GM19099 (cell line): ENCODE results near the gene FAM120AOS.

Source experiments
- POLR2A ChIP-seq: IDR thresholded peaks from 3 replicates; pipeline ENCODE4 v1.6.1; 2011; ENCODE audit warnings: low read depth; ENCODE audit not compliant: insufficient read length; ENCODE audit errors: extremely low read depth

Gene FAM120AOS

DNA sequence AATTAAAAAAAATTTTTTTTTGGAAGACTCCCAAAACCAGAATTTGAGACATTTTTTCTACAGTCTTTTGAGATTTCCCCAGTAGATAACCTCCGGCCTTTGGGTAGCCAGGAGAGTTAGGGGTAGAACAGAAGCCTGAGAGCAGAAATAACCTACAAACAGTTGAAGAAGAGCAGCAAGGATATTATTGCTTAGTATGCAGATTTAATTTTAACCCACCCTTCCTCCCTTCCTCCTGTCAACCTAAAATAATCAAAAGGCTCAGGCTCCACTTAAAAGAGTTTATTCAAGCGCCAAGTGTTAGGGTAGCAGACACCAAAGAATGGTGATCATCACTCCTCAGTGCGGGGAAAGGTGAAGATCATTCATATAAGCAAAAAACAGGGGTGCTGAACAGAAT lies 19.3 kb downstream of the FAM120AOS start:
- no peak for TF ChIP-seq POLR2A

DNA sequence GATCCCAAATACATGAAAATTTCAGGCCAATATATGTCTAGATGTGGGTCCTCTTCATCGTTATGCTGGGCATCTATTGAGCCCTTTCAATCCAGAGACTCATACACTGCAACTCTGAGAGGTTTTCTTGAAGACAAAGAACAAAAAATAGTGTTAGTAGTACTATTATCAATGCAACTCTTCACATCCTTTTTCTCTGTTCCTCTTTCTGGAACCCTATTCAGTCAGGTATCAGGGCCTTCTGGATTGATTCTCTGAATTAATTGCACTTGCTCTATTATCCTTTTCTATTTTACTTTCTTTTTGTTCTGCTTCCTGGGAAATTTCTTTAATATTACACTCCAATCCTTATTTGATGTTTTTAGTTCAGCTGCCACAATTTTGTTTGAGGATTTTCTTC lies 20.4 kb downstream of the FAM120AOS start:
- no peak for TF ChIP-seq POLR2A

DNA sequence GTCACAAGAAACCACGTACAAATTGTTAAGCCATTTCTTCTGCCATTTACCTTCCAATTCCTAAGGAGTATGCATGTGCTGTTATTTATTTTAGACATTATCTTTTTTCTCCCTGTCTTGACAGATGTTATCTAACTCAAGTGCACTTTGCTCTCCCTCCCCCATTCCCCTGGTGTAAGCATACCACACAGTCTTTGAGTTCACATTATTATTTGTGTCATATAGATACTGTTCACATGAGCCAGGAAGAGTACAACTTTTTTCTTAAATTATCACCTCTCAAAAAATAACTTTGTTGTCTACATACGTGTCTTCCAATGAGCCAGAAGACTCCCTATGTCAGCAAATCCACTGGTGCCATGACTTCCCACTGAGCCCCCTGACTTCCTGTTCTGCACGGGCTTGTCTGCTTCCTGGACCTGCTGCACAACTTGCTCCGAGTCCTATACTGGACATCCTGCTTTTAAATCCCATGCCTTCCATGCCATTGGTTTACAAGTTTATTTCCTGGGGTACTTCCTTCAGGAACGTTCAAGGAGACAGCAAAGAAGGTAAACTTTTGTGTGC lies 21.8 kb downstream of the FAM120AOS start:
- no peak for TF ChIP-seq POLR2A

DNA sequence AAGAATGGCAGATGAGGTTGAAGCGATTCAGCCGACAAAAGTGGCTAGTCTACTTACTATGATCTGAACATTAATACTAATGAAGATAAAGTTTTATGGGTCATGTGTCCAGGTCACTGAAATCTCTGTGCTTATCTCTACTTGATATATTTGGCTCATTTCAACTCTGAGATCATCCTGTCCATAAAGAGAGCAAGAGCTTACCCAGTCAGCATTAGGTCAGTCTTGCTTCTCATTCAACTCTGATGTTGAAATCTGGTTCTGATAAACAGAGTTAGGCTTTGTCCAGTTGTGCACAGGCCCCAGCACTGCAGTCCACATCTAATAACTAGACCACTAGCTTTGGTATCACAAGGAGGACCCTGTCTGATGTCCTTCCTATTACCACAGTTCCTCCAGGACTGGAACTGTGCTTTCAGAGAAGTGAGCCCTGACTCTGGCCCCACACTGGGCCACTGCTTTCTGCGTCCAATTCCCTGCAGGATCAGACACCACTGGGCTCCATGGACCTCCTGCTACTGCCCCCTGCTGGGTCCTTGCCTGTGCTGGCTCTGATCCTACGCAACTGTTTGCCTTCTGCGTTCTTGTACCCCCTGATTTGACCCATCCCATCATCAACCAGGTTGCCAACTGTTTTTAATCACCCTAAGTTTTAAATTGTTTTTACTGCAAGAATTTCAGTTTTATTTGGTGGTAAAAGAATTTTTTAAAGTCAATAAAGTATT lies 25.6 kb downstream of the FAM120AOS start:
- no peak for TF ChIP-seq POLR2A

DNA sequence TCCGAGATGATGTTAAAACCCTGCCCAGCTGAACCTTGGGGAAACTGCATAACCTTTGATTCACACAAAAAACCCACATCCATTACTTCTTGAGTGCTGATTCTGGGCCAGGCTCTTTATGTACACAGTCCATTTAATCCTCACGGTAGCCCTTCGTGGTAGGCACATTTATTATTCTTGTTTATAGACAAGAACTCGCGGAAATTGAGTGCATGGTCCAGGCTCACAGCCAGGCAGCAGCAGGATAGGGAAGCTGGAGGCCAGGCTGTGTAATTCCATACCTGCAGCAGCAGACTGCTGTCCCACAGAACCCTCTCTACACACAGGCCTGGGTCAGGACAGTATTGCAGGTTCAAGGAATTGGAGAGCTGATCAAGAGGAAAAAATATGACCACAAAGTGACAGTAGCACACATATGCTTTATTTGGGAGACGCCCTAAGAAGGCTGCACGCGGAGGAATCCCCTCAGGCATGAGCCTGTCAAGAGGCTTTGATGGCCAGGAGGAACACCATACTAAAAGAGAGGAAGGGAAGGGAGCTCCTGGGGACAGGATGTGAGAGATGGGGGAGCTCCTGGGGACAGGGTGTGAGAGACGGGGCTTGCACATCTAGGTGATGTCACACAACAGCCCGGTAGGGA lies 30.3 kb downstream of the FAM120AOS start:
- no peak for TF ChIP-seq POLR2A

DNA sequence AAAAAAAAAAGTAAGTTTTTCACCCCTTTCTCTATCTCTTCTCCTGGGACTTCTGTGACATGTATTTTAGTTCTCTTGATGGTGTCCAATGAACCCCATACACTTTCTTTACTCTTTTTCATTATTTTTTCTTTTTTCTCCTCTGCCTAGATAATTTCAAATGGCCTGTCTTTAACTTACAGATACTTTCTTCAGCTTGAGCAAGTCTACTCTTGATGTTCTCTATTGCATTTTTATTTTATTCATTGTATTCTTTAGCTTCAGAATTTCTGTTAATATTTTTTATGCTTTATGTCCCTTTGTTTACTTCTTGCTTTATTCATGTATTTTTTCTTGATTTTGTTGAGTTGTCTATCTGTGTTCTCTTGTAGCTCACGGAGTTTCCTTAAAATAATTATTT lies 34.4 kb downstream of the FAM120AOS start:
- TF ChIP-seq POLR2A = no peak

DNA sequence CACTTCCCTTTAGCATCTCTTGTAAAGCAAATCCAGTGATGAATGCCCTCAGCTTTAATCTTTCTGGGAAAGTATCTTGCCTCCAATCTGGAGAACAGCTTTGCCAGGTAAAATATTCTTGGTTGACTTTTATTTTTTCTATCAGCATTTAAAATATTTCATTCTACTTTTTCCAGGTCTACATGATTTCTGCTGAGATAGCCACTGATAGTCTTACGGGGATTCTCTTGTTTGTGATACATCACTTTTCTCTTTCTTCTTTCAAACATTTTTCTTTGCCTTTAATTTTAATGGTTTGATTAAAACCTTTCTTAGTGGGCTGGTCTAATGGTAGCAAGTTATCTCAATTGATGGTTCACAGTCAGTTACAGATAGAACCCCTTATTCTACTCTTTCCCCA lies 35.8 kb downstream of the FAM120AOS start:
- no peak for TF ChIP-seq POLR2A

DNA sequence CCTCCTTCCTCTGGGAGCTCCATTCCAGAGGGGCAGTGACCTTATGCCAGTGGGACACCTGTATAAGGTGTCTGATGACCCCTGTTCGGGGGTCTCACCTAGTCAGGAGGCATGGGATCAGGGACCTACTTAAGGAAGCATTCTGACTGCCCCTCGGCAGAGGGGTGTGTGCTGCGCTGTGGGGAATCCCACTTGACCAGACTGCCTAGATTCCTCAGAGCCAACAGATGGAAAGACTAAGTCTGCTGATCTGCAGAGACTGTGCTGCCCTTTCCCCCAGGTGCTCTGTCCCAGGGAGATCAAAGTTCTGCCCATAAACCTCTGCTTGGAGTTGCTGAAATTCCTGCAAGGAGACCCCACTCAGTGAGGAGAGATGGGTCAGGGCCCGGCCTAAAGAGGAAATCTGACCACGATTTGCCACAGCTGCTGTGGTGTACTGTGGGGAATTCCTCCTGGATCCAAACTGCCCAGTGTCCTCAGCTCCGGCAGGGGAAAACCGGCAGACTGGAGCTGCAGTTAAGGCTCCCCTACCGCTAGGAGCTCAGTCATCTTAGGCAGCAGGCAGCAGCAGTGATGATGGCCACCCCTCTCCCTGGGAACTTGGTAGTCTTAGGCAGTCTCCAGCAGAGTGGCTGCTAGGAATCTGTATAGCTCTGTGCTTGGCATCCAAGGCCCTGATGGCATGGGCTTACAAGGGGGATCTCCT lies 36.7 kb downstream of the FAM120AOS start:
- no peak for TF ChIP-seq POLR2A

DNA sequence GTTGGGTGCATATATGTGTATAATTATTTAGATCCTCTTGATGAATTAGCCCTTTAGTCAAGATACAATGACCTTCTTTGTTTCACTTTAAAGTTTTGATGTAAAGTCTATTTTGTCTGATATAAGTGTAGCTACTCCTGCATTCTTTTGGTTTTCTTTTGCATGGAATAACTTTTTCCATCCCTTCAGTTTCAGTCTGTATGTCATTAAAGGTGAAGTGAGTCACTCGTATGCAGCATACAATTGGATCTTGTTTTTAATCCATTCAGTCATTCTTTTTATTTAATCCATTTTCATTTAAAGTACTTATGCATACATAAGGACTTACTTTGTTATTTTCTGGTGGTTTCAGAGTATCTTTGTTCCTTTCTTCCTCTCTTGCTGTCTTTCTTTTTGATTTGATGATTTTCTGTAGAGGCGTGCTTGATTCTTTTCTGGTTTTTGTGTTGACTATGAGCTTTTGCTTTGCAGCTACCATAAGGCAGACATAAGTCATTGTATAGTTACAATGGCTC lies 38.1 kb downstream of the FAM120AOS start:
- no peak for TF ChIP-seq POLR2A

DNA sequence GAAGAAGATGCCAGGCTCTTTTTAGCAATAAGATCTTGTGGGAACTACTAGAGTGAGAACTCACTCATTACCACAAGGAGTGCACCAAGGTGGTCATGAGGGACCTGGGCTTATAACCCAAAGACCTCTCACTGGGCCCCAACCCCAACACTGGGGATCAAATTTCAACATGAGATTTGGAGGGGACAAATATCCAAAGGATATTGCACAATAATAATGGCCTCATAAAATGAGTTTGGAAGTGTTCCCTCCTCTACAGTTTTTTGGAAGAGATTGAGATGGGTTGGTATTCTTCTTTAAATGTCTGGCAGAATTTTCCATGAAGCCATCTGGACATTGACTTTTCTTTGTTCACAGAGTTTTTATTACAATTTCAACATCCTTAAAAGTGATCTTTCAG lies 39.9 kb downstream of the FAM120AOS start:
- no peak for TF ChIP-seq POLR2A

DNA sequence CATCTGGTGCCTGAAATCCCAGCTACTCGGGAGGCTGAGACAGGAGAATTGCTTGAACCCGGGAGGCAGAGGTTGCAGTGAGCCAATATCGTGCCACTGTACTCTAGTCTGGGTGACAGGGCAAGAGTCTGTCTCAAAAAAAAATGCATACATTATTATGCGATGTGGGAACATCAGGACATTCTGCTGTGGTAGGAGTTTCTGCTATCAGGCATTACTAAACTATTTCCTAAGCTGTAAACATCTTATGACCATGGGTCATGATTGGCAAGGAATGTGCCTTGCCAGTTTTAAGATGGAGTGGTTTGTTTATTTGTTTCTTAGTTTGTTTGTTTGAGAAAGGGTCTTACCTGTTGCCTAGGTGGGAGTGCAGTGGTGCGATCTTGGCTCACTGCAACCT lies 47.0 kb downstream of the FAM120AOS start:
- TF ChIP-seq POLR2A = no peak

DNA sequence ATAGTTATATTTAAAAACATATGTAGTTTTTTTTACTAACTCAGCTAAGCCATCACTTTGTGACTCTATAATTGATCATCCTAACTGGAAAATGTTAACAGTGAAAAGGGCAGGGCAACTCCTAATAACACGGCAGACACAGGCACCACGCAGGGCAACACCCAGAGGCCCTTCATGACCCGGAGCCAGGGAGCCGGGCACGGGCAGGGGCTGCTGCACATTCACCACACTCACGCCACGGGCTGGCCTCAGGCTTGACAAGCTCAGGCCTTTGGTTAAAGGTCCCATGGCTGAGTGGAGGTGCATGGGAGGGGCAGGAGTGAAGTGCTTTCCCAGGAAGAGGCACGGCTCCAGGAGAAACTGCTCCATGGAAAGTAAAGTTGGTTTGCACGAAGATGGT lies 54.9 kb downstream of the FAM120AOS start:
- TF ChIP-seq POLR2A = no peak

DNA sequence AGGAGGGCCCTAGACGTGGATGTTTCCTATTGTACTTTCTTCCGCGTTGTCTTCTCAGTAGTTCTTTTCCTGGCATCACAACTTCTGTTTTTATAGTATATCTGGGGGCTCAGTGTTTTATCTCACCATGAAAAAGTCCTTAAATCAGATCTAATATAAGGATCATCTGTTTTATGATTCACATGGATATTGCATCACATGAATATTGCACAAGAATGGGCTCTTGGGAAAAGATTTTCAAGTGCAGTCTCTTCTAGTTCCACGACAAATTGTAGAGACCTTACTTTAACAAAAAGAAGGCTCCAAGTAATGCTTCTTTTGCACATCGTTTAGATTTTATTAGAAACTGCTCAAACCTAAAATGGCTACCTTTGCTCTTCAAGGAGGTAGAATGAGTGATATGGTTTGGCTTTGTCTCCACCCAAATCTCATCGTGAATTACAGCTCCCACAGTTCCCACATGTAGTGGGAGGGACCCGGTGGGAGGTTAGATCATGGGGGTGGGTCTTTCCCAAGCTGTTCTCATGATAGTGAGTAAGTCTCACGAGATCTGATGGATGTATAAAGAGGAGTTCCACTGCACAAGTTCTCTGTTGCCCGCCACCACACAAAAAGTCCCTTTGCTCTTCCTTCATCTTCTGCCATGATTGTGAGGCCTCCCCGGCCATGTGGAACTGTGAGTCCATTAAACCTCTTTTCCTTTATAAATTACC lies 55.6 kb downstream of the FAM120AOS start:
- TF ChIP-seq POLR2A = no peak
